Activated naive CD4-positive, alpha-beta T cell (primary cell): ENCODE data around the gene EMILIN2.
"Not testable (repeated sequence)": the region's sequence is repeated elsewhere in the genome, so short reads cannot be mapped to it uniquely, and the experiment has no call there.

Source experiments
- DNase-seq, 4 experiments: peaks; one replicate each; lab custom pipeline; 2025; lab: John Stamatoyannopoulos, UW

EMILIN2 gene

DNA sequence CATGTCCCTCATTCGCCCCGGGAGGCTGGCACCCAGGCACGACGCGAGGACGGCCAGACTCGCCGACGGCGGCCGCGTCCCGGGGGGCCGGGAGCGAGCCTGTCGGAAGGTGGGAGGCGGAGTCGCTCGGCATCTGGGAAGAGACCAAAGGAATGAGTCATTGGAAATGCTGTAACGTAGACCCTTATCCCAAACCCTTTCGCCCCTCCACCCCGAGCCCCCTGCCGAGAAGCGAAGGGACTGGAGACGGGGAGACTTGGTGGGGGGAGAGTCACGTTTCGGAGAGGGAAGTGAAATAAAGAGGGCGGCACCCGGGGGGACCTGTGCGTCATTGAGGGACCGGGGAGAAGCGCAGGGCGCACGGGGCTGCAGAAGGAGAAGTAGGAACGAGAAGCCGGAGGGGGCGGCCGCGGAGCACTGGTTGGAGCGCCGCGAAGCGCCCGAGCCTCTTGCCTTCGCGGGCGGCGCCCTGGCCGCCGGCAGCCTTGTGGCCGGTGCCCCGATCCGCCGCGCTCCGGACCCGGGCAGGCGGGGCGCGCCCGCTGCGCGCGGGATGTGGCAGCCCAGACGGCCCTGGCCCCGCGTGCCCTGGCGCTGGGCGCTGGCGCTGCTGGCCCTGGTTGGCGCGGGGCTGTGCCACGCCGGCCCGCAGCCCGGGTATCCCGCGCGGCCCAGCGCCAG is at the start of gene EMILIN2:
EMILIN2 (plus strand) TSS at position 371 of the 681 bp plus-strand sequence; CDS start at position 554, 183 bp downstream.
- DNase-seq = no peak

DNA sequence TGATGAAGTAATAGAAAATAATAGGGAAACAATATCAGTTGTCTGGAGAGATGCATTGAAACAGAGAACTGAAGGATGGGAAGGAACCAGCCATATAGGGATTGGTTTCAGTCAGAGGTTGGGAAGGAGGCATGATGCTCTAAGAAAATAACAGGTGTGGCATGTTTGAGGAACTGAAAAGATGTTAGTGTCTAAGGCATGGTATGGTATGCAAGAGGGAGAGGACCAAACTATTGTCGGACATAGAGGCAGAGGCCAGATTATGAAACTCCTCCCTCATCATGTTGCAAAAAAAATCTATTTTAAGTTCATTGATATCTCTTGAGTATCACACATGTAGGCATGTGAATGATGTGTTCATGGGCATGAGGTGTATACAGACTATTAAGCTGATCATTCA is 48.9 kb upstream of the EMILIN2 start:
- DNase-seq = no peak

DNA sequence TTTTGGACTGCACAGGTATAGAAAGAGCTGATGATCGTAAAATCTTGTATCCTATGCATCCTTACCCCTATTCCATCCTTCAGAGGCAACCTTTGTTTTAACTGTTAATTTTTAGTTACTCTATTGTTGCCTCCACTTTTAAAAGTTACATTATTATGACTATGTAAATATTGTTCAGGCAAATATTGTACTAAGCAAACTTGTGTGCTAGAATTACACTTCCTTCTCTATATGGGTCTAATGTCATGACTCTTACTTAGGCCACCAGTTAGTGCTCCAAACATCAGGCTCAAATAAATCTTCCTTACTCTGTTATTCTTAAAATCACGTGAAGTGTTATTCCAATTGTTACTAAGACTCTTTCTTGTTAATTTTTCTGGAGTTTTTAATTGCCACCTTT is 47.4 kb upstream of the EMILIN2 start:
- DNase-seq = no peak

DNA sequence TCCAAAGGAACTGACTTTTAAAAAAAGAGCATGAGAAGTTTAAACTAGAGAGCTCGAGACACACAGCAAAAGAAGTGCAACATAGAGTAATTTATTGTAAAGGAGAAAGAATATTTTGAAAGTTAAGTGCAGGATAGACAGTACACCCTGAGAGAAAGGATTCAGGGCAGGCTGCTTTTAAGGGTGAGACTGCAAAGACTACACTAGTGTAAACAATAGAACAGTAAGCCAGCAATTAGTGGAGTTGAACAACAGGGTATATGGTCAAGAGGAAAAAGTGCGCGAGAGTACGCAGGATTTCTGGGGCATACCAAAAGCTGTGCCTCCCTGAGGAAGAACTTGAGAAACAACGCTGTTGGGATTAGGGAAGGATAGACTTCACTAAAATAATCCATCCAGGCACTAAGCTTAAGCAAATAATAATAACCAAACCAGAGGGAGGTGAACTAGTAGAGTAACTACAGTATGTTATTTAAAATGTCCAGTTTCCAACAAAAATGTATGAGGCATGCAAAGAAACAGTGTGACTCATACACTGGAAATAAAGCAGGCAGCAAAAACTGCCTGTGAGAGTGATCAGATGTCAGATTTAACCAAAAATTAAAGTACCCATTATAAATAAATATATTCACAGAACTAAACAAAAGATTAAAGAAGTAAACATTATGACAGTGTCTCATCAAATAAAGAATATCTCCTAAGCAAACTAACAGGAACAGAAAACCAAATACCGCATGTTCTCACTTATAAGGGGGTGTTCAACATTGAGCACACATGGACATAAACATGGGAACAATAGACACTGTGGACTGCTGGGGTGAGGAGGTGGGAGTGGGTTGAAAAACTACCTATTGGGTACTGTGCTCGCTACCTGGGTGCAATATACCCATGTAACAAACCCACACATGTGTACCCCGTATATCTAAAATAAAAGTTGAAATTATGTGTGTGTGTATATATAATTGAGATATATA is 40.5 kb upstream of the EMILIN2 start:
- DNase-seq = no peak

DNA sequence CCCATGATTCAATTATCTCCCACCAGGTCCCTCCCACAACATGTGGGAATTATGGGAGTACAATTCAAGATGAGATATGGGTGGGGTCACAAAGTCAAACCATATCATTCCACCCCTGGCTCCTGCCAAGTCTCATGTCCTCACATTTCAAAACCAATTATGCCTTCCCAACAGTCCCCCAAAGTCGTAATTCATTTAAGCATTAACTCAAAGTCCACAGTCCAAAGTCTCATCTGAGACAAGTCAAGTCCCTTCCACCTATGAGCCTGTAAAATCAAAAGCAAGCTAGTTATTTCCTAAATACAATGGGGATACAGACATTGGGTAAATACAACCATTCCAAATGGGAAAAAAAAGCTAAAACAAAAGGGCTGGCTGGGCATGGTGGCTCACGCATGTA is 38.2 kb upstream of the EMILIN2 start:
- not testable (repeated sequence) for DNase-seq

DNA sequence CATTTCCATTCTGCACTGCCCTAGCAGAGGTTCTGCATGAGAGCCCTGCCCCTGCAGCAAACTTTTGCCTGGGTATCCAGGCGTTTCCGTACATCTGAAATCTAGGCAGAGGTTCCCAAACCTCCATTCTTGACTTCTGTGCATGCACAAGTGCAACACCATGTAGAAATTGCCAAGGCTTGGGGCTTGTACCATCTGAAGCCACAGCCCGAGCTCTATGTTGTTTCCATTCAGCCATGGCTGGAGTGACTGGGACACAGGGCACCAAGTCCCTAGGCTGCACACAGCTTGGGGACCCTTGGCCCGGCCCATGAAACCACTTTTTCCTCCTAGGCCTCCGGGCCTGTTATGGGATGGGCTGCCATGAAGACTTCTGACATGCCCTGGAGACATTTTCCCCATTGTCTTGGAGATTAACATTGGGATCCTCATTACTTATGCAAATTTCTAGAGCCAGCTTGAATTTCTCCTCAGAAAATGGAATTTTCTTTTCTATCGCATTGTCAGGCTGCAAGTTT is 37.1 kb upstream of the EMILIN2 start:
- not testable (repeated sequence) for DNase-seq

DNA sequence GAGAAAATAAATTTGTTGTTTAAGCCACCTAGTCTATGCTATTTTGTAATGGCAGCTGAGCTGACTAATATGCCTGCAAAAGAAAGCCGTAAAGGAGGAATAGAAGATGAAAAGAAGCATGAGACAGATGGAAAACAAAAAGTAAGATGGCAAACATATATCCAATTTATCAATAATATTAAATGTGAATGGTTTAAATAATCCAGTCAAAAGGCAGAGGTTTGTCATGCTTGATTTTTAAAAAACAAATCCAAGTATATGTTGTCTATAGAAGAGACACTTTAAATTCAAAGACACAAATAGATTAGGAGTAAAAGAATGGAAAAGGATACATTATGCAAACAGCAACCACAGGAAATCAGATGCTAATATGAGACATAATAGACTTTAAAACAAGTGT is 35.4 kb upstream of the EMILIN2 start:
- no peak for DNase-seq

DNA sequence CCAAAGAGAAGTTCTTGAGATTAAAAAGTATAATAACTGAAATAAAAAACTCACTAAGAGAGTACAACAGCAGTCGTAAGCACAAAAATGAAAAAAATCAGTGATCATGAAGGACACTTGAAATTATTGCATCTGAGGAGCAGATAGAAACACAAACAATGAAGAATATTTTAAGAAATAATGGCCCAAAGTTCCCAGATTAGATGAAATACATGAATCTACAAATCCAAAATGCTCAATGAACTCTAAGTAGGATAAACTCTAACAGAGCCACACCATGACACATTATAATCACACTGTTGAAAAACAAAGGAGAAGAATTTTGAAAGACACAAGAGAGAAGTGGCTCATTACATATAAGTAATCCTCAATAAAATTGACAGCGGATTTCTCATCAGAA is 31.9 kb upstream of the EMILIN2 start:
- no peak for DNase-seq

DNA sequence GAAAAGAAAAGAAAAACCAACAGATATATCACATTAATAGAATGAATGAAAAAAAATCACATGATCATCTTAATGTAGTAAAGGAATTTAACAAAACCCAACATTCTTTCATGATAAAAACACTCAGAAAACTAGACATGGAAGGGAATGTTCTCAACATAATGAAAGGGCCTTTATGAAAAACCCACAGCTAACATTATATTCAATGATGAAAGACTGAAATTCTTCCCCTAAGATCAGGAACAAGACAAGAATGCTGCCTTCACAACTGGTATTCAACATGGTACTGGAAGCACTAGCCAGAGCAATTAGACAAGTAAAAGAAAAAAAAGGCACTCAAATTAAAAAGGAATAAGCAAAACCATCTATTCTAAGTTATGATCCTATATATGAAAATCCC is 28.5 kb upstream of the EMILIN2 start:
- DNase-seq = no peak

DNA sequence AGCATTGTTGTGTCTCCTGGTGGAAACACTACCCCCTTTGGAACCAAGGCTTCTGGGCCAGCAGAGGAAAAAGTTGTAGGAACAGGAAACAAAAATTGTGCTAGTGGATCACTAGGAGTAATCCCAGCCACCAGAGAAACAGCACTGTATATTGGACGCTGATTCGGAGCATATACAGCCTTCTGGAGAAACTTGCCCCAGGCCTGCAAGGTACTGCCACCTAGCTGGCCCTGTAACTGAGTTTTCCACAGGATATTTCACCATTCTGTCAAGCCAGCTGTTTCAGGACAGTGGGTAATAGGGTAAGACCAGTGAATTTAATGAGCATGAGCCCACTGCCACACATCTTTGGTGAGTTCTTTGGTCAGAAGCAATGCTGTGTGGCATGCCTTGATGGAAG is 25.1 kb upstream of the EMILIN2 start:
- no peak for DNase-seq

DNA sequence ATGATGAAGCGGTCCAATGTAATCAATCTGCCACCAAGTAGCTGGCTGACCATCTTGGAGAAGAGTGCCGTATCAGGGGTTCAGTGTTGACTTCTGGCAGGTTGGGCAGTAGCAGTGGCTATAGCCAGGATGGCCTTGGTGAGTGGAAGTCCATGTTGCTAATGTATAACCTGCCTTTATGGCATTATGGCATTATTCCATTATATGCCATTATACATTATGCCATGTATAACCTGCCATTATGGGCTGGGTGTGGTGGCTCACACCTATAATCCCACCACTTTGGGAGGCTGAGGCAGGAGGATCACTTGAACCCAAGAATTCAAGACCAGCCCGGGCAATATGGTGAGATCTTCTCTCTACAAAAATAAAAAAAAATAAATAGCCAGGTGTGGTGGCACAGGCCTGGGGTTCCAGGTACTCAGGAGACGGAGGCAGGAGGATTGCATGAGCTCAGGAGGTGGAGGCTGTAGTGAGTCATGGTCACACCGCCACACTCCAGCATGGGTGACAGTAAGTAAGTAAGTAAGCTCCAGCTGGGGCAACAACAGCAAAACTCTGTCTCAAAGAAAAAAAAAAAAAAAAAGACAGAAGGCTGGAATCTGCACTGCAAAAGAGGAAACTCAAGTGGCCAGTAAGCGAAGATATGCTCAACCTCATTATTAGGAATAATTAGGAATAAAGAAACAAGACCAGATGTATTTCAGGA is 24.4 kb upstream of the EMILIN2 start:
- DNase-seq = no peak

DNA sequence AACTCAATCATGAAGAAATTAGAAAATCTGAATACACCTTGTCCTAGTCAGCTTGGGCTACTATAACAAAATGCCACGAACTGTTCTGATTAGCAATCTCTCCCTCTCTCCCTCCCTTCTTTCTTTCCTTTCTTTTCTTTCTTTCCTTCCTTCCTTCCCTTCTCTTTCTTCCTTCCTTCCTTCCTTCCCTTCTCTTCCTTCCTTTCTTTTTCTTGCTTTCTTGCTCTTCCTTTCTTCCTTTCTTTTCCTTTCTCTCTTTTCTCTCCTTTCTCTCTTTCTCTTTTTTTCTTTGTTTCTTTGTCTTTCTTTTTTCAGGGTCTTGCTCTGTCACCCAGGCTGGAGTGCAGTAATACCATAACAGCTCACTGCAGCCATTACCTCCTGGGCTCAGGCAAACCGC is 23.6 kb upstream of the EMILIN2 start:
- DNase-seq = no peak

DNA sequence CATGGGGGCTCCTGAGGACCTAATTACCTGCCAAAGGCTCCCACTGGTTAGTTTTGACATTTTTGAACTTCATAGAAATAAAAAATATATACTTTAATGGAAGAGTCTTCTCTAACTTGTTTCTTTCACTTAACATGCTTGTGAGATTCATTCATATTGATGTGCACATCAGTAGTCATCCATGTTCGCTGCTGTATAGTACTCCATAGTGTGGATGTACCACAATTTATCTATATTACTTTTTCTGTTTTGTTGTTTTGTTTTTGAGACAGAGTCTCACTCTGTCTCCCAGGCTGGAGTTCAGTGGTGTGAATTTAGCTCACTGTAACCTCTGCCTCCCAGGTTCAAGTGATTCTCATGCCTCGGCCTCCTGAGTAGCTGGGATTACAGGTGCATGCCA is 22.8 kb upstream of the EMILIN2 start:
- no peak for DNase-seq

DNA sequence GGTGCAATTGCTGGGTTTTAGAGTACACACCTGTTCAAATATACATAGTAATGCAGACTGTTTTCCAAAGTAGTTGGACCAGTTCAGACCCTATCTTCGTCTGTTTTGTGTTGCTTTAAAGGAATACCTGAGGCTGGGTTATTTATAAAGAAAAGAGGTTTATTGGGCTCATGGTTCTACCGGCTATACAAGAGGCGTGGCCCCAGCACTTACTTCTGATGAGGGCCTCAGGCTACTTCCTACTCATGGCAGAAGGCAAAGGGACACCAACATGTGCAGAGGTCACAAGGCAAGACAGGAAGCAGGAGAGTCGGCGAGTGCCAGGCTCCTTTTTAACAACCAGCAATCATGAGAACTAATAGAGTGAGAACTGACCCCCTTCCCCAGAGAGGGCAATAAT is 21.9 kb upstream of the EMILIN2 start:
- no peak for DNase-seq

DNA sequence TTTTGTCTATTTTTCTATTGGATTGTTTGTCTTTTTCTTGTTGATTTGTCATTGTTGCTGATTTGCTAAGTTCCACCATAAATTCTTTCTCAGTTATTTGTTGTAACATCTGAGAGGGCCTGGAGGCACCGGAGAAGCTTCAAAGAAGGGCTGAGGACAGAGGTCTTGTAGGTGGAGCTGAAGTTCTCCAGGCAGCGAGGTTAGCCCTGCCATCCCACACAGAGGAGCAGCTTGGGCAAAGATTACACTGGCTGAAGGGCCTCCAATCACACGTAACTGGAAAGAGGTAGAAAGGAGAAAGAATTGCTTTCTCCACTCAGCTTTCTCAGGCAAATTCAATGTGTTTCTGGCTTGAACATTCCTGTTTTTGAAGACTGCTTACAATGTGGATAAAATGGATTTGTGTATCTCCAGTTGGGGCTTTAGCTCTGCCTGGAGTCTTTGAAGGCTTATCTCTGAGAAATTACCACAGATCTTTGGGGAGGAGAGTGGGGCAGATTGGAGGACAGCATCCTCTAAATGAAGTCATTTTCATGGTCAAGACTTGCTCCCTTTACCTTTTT is 21.1 kb upstream of the EMILIN2 start:
- DNase-seq = no peak

DNA sequence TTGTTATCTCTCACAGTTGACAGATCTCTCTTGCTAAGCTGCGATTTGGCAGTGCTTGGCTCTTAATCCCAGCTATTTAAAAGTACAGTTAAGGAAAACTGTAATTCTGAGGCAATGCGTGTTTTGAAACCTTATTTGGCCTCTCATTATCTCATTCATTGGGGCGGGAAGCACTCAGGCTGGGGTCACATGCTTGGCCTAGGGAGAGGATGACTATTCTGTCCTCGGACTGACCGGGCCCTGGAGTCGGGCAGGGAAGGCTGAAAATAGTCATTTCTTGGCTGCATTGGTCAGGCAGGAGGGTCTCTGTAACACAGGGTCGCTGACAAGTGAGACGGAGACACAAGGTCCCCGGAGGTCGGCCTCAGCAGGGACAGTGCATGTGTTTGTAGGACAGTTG is 20.2 kb upstream of the EMILIN2 start:
- DNase-seq = no peak

DNA sequence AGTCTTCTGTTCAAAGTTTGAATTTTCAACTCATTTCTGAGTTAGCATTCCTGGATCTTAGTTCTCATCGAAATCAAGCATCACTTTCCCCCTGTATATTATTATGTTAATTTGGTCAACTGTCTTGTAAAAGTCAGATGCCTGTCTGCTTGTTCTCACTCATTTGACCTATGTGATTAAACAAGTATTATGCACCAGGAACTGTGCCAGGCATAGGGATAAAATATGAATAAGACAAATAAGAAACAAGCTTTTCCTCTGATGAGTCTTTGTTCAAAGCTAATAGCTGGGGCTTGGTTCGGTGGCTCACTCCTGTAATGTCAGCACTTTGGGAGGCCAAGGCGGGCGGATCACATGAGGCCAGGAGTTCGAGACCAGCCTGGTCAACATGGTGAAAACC is 19.7 kb upstream of the EMILIN2 start:
- no peak for DNase-seq

DNA sequence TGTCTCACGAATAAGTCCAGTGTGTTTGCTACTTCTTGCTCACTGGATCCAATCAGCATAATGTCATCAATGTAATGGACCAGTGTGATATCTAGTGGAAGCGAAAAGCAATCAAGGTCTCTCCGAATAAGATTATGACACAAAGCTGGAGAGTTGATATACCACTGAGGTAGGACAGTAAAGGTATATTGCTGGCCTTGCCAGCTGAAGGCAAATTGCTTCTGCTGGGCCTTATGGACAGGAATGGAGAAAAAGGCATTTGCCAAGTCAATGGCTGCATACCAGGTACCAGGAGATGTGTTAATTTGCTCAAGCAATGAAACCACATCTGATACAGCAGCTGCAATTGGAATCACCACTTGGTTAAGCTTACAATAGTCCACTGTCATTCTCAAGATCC is 10.7 kb upstream of the EMILIN2 start:
- DNase-seq = not testable (repeated sequence)

DNA sequence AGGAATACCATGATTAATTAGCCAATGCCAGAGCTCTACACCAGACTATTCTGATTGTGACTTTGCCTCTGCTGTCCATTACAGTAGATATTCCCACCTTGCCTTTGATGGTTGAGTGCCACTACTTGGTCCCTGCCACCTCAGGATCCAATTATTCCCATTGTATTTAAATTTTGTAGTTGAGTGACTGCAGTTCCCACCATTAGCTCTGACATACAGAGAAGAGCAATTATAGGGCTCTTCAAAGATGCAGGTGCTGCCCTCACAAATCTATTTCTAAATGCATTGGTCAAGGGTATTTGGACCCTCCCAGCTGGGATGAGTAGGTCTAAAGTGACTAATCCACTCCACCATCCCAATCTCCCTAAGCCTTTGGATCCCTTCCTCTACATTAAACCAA is 9.5 kb upstream of the EMILIN2 start:
- DNase-seq = not testable (repeated sequence)

DNA sequence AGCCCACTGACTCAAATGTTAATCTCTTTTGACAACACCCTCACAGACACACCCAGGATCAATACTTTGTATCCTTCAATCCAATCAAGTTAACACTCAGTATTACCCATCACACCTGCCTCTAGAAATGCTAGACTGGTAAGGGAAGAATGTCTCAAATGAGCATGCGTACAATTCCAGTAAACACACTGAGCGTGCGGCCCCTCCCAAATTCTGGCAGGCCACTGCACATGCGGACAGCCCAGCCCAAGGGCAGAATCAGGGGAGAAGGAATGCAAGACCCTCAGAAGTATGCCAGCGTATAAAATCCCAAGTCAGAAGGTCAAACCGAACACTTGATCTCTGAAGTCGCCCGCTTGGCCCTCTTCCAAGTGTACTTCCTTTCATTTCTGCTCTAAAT is 7.6 kb upstream of the EMILIN2 start:
- DNase-seq = no peak

DNA sequence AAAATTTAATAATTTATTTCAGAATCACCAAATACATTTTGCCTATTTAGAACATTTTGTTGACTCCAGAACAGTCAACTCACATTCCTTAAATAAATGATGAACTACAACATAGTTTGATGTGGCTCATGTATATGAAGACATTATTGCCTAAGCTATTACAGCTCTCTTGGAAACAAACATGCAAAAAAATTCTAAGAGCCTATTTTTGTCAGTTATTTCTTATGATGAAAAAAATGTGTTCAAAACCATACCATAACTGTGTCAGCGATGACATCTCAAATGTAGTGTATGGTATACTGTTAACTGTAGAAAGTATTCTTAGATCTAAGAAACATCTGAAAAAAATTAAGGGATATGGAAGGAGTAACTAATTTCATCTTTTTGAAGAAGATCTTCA is 6.3 kb upstream of the EMILIN2 start:
- no peak for DNase-seq

DNA sequence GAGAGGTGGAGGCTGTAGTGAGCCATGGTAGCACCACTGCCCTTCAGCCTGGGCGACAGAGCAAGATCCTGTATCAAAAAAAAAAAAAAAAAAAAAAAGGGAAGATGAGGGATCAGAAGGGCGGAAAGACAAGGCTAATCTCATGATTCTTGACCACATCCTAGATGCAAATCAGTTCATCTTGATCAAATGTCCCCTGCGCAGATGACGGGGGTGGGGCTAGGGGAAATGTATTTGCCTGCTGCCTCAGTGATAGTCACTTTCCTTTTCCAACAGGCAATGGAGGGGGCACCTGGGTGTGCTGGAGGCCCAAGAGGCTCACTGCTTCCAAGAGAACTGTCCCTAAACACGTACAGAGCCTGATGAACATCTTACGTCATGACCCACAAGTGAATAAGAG is 3.7 kb upstream of the EMILIN2 start:
- no peak for DNase-seq
